Nephron progenitor cell (in vitro differentiated cells): ENCODE measurements around the gene KCNMB2.

Source experiments
- DNase-seq: peaks from one replicate; pipeline ENCODE4 v3.0.0; 2021
- H3K27ac Mint-ChIP-seq: 2 replicates; pipeline ENCODE4 v1.8.0; 2021; ENCODE audit warnings: mild to moderate bottlenecking, moderate library complexity, mixed read lengths
- H3K27me3 Mint-ChIP-seq: 2 replicates; pipeline ENCODE4 v1.8.0; 2021; ENCODE audit warnings: mild to moderate bottlenecking, low read depth, mixed read lengths; ENCODE audit not compliant: poor library complexity
- H3K36me3 Mint-ChIP-seq: 2 replicates; pipeline ENCODE4 v1.8.0; 2021; ENCODE audit warnings: low read depth, mixed read lengths
- H3K4me1 Mint-ChIP-seq: 2 replicates; pipeline ENCODE4 v1.8.0; 2021; ENCODE audit warnings: mixed read lengths
- H3K4me3 Mint-ChIP-seq: 2 replicates; pipeline ENCODE4 v1.8.0; 2021; ENCODE audit warnings: mild to moderate bottlenecking, moderate library complexity, mixed read lengths
- H3K9me3 Mint-ChIP-seq: 2 replicates; pipeline ENCODE4 v1.8.0; 2021; ENCODE audit warnings: mild to moderate bottlenecking, moderate library complexity, mixed read lengths
- TF ChIP-seq, protein P1 (sequence below): fragments of 200-600 bp; sonication (generic); IDR thresholded peaks from 2 replicates; pipeline ENCODE4 v1.5.0; 2021; ENCODE audit warnings: antibody characterized with exemption

KCNMB2 gene

DNA sequence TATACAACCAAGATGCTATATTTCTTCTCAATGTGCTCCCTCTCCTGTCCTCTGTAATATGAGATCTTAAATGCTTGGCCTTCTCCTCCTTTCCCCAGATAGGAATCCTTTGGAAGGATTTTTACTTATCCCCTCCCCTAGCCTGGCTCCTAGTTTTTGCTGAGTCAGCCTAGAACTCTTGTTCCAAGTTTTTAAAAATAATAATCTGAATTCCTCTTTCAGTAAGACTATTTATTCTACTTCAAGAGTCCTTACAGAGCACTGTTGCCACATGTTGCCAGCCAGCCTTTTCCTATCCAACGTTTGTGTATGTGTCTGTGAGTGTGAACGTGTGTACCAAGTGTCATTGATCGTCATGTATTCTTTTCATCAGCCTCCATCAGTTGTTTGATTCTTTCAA is 11.0 kb upstream of the KCNMB2 start:
- Mint-ChIP-seq H3K9me3 (no peaks in the 10 kb centered on the region), H3K4me3 (no peak overlapping the region), H3K4me1 (peaks cover 15% of the 10 kb centered on the region), H3K36me3 (no peaks in the 10 kb centered on the region), H3K27ac (no peak overlapping the region), H3K27me3 (no peaks in the 10 kb centered on the region)
- TF ChIP-seq, protein P1, sequence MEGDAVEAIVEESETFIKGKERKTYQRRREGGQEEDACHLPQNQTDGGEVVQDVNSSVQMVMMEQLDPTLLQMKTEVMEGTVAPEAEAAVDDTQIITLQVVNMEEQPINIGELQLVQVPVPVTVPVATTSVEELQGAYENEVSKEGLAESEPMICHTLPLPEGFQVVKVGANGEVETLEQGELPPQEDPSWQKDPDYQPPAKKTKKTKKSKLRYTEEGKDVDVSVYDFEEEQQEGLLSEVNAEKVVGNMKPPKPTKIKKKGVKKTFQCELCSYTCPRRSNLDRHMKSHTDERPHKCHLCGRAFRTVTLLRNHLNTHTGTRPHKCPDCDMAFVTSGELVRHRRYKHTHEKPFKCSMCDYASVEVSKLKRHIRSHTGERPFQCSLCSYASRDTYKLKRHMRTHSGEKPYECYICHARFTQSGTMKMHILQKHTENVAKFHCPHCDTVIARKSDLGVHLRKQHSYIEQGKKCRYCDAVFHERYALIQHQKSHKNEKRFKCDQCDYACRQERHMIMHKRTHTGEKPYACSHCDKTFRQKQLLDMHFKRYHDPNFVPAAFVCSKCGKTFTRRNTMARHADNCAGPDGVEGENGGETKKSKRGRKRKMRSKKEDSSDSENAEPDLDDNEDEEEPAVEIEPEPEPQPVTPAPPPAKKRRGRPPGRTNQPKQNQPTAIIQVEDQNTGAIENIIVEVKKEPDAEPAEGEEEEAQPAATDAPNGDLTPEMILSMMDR: no peak
- no peak for DNase-seq

DNA sequence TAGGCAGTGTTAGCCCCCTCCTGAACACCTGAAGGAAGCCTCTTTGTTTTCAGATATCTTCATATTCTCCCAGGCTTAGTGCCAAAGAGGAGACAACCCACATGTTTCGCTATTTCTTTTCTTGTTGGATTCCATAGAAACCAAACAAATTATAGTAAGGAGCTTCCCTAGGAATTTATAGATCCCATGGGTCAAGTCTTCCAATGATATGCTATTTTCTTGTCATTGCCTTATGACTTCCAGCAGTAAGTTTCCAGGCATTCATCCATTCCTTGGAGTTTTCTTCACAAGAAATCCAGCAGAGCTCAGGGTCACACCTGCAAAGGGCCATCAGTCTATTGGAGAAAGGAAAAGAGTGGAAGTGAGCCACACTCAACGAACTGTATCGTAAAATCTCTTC is 9.9 kb upstream of the KCNMB2 start:
- H3K36me3 Mint-ChIP-seq: no peaks in the 10 kb centered on the region

DNA sequence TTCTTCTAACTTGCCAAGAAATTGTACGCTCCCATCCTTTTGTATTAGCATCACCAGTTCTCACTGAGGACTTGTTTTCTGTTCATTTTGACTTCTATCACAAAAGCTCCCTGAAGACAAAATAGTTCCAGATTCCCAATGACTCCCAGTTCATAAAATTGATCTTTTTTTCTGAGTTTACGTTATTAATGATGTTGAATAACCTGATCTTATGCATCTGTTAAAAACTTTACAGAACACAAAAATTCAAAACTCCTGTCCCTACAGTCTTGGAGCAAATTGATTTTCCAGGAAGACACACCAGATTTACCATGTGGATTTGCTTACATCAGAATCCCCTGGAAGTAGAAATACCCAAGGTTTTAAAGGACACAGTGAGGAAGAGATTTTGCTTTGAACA is 8.3 kb upstream of the KCNMB2 start:
- no peaks in the 10 kb centered on the region for H3K36me3 Mint-ChIP-seq
- TF ChIP-seq, protein P1: no peak

More for the DNA sequence above, 9.9 kb upstream of the KCNMB2 start:
- no peak overlapping the region for H3K4me3 Mint-ChIP-seq
- H3K9me3 Mint-ChIP-seq: peaks cover under 1% of the 10 kb centered on the region
- H3K27me3 Mint-ChIP-seq: no peaks in the 10 kb centered on the region
- H3K27ac Mint-ChIP-seq: no peak overlapping the region
- TF ChIP-seq, protein P1: no peak
- H3K4me1 Mint-ChIP-seq: peaks cover 15% of the 10 kb centered on the region
- DNase-seq: no peak

DNA sequence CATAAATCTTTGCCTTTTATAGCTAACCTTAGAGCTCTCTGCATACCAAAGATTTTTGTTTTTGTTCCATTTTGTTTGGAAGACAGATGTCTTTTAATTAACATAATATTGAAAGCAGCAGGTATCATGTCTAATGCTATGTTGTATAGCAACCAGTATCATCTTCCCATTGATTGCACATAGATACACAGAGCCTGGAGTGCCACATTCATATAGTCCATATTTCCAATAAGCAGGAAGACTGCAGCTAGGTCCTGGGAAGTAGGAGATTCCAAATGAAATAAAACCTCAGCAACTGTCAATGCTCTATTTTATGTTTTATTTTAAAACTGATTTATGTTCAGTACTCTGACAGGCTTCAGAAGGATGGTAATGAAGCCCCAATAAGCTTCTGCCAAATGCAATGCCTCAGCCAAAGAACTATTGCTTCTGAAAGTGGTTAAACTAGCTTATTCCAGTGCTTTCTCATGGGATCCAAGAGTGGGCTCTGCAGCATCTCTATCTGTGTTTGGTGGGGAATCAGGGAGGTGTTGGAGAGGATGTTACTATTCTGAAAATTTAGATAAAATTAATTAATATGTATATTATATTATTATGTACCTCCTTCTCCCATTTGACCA is 6.5 kb upstream of the KCNMB2 start:
- Mint-ChIP-seq H3K27ac (no peak overlapping the region), H3K9me3 (peaks cover 4% of the 10 kb centered on the region), H3K36me3 (no peaks in the 10 kb centered on the region), H3K4me3 (no peak overlapping the region), H3K4me1 (peaks cover 23% of the 10 kb centered on the region), H3K27me3 (no peaks in the 10 kb centered on the region)
- TF ChIP-seq, protein P1: no peak
- DNase-seq: no peak

More for the DNA sequence above, 8.3 kb upstream of the KCNMB2 start:
- H3K4me1 Mint-ChIP-seq: peaks cover 16% of the 10 kb centered on the region
- H3K4me3 Mint-ChIP-seq: no peak overlapping the region
- H3K27me3 Mint-ChIP-seq: no peaks in the 10 kb centered on the region
- peaks cover 4% of the 10 kb centered on the region for H3K9me3 Mint-ChIP-seq
- no peak overlapping the region for H3K27ac Mint-ChIP-seq
- DNase-seq: no peak

DNA sequence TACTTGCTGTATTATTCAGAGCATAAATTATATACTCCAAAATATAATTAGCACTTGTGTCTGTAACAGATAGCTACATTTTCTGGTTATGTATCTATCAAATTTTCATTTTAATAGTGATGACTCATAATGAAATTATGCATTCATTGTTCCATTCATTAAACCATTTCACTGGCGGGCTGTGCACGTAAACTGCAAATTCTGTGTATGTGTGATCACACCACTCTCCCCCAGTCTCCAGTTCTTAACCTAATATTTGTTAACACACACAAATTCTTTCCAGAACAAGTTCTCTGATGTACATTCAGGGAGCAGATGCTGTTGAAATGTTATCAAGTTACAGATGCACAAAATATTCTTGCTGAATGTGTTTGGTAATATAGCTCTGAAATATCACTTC is 3.8 kb upstream of the KCNMB2 start:
- peaks cover 30% of the 10 kb centered on the region for H3K4me1 Mint-ChIP-seq
- DNase-seq: no peak
- peaks cover 4% of the 10 kb centered on the region for H3K9me3 Mint-ChIP-seq
- no peak overlapping the region for H3K27ac Mint-ChIP-seq
- H3K4me3 Mint-ChIP-seq: no peak overlapping the region
- peaks cover 20% of the 10 kb centered on the region for H3K27me3 Mint-ChIP-seq
- TF ChIP-seq, protein P1: no peak
- no peaks in the 10 kb centered on the region for H3K36me3 Mint-ChIP-seq

DNA sequence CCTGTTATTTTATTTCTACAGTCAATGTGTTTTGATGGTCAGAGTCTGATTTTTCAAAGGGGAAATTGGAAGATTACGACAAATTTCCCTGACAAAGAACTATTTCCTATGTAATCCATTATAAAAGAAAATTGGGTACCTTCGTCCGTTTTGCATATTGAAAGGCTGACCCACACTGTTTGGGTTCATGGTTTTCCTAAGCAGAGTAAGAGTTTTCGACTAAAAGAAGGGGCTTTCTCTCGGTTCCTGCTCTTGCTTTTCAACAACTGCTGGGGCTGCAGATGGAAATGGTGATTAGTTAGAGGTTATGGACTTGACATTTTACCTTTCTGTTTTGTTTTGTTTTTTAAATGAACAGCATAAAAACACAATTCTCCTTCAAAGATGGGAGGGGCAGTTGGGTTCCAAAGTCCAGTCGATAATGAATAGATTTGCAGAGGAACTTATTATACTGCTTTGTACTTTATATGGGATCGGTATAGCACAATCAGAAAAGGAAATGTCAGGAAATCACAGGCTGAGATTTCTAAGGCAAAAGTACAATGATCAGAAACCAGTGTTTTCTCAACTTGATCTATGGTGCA is 978 bp downstream of the KCNMB2 start:
- H3K27me3 Mint-ChIP-seq: peaks cover 25% of the 10 kb centered on the region
- no peaks in the 10 kb centered on the region for H3K9me3 Mint-ChIP-seq
- DNase-seq: no peak
- H3K36me3 Mint-ChIP-seq: no peaks in the 10 kb centered on the region
- peaks cover 32% of the 10 kb centered on the region for H3K4me1 Mint-ChIP-seq
- H3K4me3 Mint-ChIP-seq: peak overlapping the region; percentile 86
- TF ChIP-seq, protein P1: no peak
- H3K27ac Mint-ChIP-seq: no peak overlapping the region
